ENCODE data around the gene POFUT2. TPM values are rescaled to one million over a fixed set of nuclear protein-coding genes. Genes with fewer than 3 reads are reported as not detected.

POFUT2 gene
- total and polyA plus RNA-seq, 4 donors: 17.9 to 35.7 (median 26.1) TPM

DNA sequence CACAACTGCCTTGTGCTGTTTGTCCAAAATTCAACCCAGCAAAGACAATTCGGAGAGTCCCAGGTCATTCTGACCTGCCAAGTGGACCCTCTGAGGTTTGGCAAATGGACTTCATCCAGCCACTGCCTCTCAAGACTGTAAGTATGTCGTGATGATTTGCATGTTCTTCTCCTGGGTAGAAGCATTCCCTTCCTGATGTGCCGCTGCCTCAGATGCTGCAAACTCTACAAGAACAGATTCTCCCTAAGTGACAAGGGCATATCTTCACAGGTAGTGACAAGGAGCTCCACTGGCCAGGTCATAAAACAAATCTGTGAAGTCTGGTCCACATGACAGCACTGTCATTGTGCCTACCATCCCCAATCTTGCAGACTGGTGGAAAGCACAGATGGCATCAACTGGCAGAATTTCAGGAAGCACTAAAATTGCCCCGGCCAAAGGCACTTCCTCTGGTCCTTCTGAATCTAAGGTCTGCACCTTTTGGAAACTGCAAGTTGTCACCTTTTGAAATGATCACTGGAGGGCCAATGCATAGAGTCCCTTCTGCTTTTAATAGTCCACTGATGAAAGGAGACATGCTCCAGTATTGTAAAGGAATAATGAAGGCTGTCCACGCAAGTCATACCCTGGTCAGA is 27.4 kb downstream of the POFUT2 start:
- Histone ChIP-seq H3K9me3 (ENCODE audit: control insufficient read depth in 4 of 4, insufficient read depth in 3 of 4, low read length in 3 of 4) (no peaks in the 10 kb centered on the region), H3K4me1 (ENCODE audit: control insufficient read depth in 5 of 5, insufficient read depth in 5 of 5, low read length in 5 of 5) (peaks cover 0 to 12% (median 0%) of the 10 kb centered on the region in 5 donors), H3K27ac (ENCODE audit: low read depth in 1 of 2, low read length in 1 of 2) (no peak overlapping the region), H3K27me3 (ENCODE audit: control insufficient read depth in 3 of 3, insufficient read depth in 3 of 3, low read length in 2 of 3) (peaks cover 0 to 3% (median 0%) of the 10 kb centered on the region in 3 donors), H3K4me3 (no peak overlapping the region), H3K9ac (ENCODE audit: insufficient read depth in 1 of 2, low read length in 2 of 2) (no peak overlapping the region), H3K36me3 (ENCODE audit: control insufficient read depth in 4 of 4, insufficient read depth in 4 of 4, low read length in 4 of 4) (peaks cover 0 to 22% (median 5%) of the 10 kb centered on the region in 4 donors)
- ATAC-seq (ENCODE audit: insufficient read depth, low FRiP score): no peak
- DNase-seq: no peak
- WGBS, 2 donors: 69 to 79% methylated on average over 5 of the region's 5 CpGs
- TF ChIP-seq, protein P1, sequence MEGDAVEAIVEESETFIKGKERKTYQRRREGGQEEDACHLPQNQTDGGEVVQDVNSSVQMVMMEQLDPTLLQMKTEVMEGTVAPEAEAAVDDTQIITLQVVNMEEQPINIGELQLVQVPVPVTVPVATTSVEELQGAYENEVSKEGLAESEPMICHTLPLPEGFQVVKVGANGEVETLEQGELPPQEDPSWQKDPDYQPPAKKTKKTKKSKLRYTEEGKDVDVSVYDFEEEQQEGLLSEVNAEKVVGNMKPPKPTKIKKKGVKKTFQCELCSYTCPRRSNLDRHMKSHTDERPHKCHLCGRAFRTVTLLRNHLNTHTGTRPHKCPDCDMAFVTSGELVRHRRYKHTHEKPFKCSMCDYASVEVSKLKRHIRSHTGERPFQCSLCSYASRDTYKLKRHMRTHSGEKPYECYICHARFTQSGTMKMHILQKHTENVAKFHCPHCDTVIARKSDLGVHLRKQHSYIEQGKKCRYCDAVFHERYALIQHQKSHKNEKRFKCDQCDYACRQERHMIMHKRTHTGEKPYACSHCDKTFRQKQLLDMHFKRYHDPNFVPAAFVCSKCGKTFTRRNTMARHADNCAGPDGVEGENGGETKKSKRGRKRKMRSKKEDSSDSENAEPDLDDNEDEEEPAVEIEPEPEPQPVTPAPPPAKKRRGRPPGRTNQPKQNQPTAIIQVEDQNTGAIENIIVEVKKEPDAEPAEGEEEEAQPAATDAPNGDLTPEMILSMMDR (IDR thresholded peaks at IDR 0.05; ENCODE audit: control extremely low read depth, extremely low read depth): no peak

DNA sequence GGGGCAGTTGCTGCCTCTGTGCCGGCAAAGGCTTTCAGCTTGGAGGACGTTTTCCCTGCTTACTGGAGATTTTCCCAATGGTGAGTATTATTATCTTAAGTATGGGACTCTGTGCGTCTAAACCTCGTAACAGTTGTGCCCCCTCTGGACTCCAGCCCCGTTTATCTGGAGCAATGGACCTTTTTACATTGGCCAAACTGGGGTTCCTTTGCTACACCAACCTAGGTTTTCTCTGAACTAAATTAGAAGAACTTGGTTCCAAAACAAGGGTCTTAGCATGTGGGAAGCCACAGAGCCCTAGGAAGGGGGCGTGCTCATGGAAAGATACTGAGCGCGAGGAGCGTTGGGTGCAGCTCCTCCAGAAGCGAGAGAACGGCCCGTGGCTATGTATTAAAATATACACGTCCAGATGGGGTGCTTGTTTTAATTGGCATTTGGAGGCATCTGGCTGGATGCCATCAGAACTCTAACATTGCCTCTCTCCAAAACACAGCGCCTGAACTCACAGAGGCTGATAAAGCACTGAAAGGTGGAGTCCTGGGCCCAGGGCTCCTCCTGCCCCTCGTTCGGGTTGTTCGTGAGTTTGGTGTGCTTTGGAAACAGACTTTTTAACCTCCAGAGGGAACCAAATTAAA is 28.4 kb downstream of the POFUT2 start:
- DNase-seq (no peak), ATAC-seq (ENCODE audit: insufficient read depth, low FRiP score) (no peak)
- peaks cover 0 to 12% (median 4%) of the 10 kb centered on the region in 4 donors for H3K36me3 ChIP-seq (ENCODE audit: control insufficient read depth in 4 of 4, insufficient read depth in 4 of 4, low read length in 4 of 4)
- no peaks in the 10 kb centered on the region for H3K9me3 ChIP-seq (ENCODE audit: control insufficient read depth in 4 of 4, insufficient read depth in 3 of 4, low read length in 3 of 4)
- H3K4me3 ChIP-seq: no peak overlapping the region
- H3K4me1 ChIP-seq (ENCODE audit: control insufficient read depth in 5 of 5, insufficient read depth in 5 of 5, low read length in 5 of 5): peaks cover 0 to 12% (median 0%) of the 10 kb centered on the region in 5 donors
- no peak overlapping the region for H3K9ac ChIP-seq (ENCODE audit: insufficient read depth in 1 of 2, low read length in 2 of 2)
- peaks cover 0 to 3% (median 0%) of the 10 kb centered on the region in 3 donors for H3K27me3 ChIP-seq (ENCODE audit: control insufficient read depth in 3 of 3, insufficient read depth in 3 of 3, low read length in 2 of 3)
- TF ChIP-seq, protein P1 (IDR thresholded peaks at IDR 0.05; ENCODE audit: control extremely low read depth, extremely low read depth): no peak
- H3K27ac ChIP-seq (ENCODE audit: low read depth in 1 of 2, low read length in 1 of 2): no peak overlapping the region
- WGBS, 2 donors: 77 to 87% methylated on average over 17 of the region's 17 CpGs

DNA sequence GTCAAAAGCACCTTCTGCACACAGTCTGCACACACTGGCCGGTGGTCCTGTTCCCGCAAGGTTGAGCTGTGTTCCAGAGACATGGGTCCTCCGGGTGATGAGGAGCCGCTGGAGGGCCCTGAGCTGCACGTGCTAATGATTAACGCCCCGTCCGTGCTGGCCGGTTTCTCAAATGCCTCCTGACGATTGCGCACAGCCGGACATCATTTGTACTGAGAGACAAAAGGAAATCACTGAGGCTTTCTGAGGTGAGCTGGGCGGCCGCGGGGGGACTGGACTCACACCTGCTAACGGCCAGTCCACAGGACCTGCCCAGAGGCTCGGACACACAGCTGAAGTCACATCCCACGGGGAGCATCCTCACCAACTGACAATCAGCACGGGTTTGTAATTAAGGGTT is 29.2 kb downstream of the POFUT2 start:
- peaks cover 0 to 6% (median 0%) of the 10 kb centered on the region in 4 donors for H3K36me3 ChIP-seq (ENCODE audit: control insufficient read depth in 4 of 4, insufficient read depth in 4 of 4, low read length in 4 of 4)

More for the DNA sequence above, 29.2 kb downstream of the POFUT2 start:
- TF ChIP-seq, protein P1 (IDR thresholded peaks at IDR 0.05; ENCODE audit: control extremely low read depth, extremely low read depth): no peak
- Histone ChIP-seq H3K27ac (ENCODE audit: low read depth in 1 of 2, low read length in 1 of 2) (no peak overlapping the region), H3K9me3 (ENCODE audit: control insufficient read depth in 4 of 4, insufficient read depth in 3 of 4, low read length in 3 of 4) (no peaks in the 10 kb centered on the region), H3K9ac (ENCODE audit: insufficient read depth in 1 of 2, low read length in 2 of 2) (no peak overlapping the region), H3K4me3 (no peak overlapping the region), H3K27me3 (ENCODE audit: control insufficient read depth in 3 of 3, insufficient read depth in 3 of 3, low read length in 2 of 3) (peaks cover 0 to 3% (median 0%) of the 10 kb centered on the region in 3 donors), H3K4me1 (ENCODE audit: control insufficient read depth in 5 of 5, insufficient read depth in 5 of 5, low read length in 5 of 5) (peaks cover 0 to 12% (median 0%) of the 10 kb centered on the region in 5 donors)
- ATAC-seq (ENCODE audit: insufficient read depth, low FRiP score): no peak
- WGBS, 2 donors: 60 to 88% methylated on average over 19 of the region's 19 CpGs
- no peak for DNase-seq
